ENCODE measurements around the gene SLC4A7.

DNA sequence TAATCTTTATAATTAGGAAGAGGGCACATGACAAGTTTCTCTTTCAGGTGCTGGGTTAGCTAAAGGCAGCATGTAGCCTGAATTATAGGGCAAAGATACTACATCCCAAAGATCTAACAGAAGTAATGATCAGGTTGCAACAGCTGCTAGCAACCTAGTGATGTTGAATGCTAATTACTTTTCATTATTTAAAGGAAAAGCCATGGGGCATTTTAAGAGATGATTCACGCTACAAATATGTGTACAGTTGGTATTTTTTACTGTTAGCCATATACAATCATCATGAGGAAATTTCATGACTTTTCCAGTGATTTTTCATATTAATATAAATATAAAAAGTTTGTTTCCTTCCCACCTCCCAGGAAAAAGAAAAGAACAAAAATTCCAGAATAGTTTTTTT, 158.0 kb downstream of the SLC4A7 start:
- TF ChIP-seq CHCHD3 (CRISPR knock-in tag; IDR thresholded peaks at IDR 0.05) (no peak), HMG20B (CRISPR knock-in tag; IDR thresholded peaks at IDR 0.05) (no peak), E2F4 (CRISPR knock-in tag; IDR thresholded peaks at IDR 0.05; ENCODE audit: low read depth) (no peak), SNRNP70 (optimal IDR thresholded peaks at IDR 0.05; ENCODE audit: low read depth, low read length) (no peak), CEBPB (tag; IDR thresholded peaks at IDR 0.05) (no peak), ESRRA (IDR thresholded peaks at IDR 0.05; ENCODE audit: borderline replicate concordance, low read depth) (no peak), STAG1 (CRISPR knock-in tag; IDR thresholded peaks at IDR 0.05; ENCODE audit: borderline replicate concordance) (no peak), LEF1 (IDR thresholded peaks at IDR 0.05) (no peak), POLR2A (conservative IDR thresholded peaks at IDR 0.05) (no peak), PHF21A (IDR thresholded peaks at IDR 0.05; ENCODE audit: borderline replicate concordance, low read depth) (no peak)
- TF ChIP-seq, protein P1, sequence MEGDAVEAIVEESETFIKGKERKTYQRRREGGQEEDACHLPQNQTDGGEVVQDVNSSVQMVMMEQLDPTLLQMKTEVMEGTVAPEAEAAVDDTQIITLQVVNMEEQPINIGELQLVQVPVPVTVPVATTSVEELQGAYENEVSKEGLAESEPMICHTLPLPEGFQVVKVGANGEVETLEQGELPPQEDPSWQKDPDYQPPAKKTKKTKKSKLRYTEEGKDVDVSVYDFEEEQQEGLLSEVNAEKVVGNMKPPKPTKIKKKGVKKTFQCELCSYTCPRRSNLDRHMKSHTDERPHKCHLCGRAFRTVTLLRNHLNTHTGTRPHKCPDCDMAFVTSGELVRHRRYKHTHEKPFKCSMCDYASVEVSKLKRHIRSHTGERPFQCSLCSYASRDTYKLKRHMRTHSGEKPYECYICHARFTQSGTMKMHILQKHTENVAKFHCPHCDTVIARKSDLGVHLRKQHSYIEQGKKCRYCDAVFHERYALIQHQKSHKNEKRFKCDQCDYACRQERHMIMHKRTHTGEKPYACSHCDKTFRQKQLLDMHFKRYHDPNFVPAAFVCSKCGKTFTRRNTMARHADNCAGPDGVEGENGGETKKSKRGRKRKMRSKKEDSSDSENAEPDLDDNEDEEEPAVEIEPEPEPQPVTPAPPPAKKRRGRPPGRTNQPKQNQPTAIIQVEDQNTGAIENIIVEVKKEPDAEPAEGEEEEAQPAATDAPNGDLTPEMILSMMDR (IDR thresholded peaks at IDR 0.05 in 2 of 3, conservative IDR thresholded peaks at IDR 0.05 in 1 of 3; ENCODE audit: insufficient read depth in 2 of 3, low read depth in 1 of 3, low read length in 3 of 3), result no peak
- TF ChIP-seq, protein P2, sequence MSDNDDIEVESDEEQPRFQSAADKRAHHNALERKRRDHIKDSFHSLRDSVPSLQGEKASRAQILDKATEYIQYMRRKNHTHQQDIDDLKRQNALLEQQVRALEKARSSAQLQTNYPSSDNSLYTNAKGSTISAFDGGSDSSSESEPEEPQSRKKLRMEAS (CRISPR knock-in tag; IDR thresholded peaks at IDR 0.05), result no peak
